HG02852 (cell line): ENCODE data around the gene ID3.
A peak's percentile ranks its signal among the peaks of the same experiment; 100 is the strongest.

ENCODE experiments used
- ATAC-seq: cut with Tn5 transposase; IDR thresholded peaks from one replicate; pipeline ENCODE4 v1.9.1; 2021; ENCODE audit warnings: mild to moderate bottlenecking, moderate library complexity; ENCODE audit not compliant: unreplicated experiment

Gene ID3

GRCh38 chr1:23528250-23528978, 30.9 kb downstream of the ID3 start:
- peak; percentile 50 for ATAC-seq

- ATAC-seq: no peak
These were observed 31.4 kb downstream of the ID3 start for GRCh38 chr1:23527900-23528249.

- ATAC-seq: no peak
These were observed 31.9 kb downstream of the ID3 start for GRCh38 chr1:23527366-23527765.

GRCh38 chr1:23526329-23527041, 32.8 kb downstream of the ID3 start:
- no peak for ATAC-seq

- ATAC-seq: no peak
These were observed 33.6 kb downstream of the ID3 start for GRCh38 chr1:23525558-23526250.

- no peak for ATAC-seq
These were observed 34.4 kb downstream of the ID3 start for GRCh38 chr1:23524716-23525401.

GRCh38 chr1:23524163-23524562, 35.1 kb downstream of the ID3 start:
- ATAC-seq: no peak

GRCh38 chr1:23522244-23522982, 36.9 kb downstream of the ID3 start:
- no peak for ATAC-seq

- ATAC-seq: no peak
These were observed 37.7 kb downstream of the ID3 start for GRCh38 chr1:23521588-23521987.

- no peak for ATAC-seq
These were observed 41.7 kb downstream of the ID3 start for GRCh38 chr1:23517581-23517980.

GRCh38 chr1:23515905-23516304, 43.4 kb downstream of the ID3 start:
- ATAC-seq: no peak

GRCh38 chr1:23514111-23514679, 45.1 kb downstream of the ID3 start:
- ATAC-seq: no peak

- ATAC-seq: no peak
These were observed 49.4 kb downstream of the ID3 start for GRCh38 chr1:23509896-23510295.
